NCI-H2107 treated with DMSO at 0.1 percent for 48 hours (cell line): ENCODE results near the gene IMPDH1.

Source experiments
- DNase-seq: peaks from one replicate; lab custom pipeline; 2025; ENCODE audit not compliant: unreplicated experiment; lab: John Stamatoyannopoulos, UW

IMPDH1 gene

GRCh38 chr7:128388145-128388485, 21.7 kb downstream of the IMPDH1 start:
- no peak for DNase-seq

- DNase-seq: peak; percentile 60
Observed at GRCh38 chr7:128387216-128388144, 22.3 kb downstream of the IMPDH1 start.

GRCh38 chr7:128385988-128386925, 23.5 kb downstream of the IMPDH1 start:
- DNase-seq: no peak

- no peak for DNase-seq
Observed at GRCh38 chr7:128384726-128385125, 25.1 kb downstream of the IMPDH1 start.

GRCh38 chr7:128383776-128384175, 26.0 kb downstream of the IMPDH1 start:
- no peak for DNase-seq

- DNase-seq: no peak
Observed at GRCh38 chr7:128381161-128381821, 28.5 kb downstream of the IMPDH1 start.

- no peak for DNase-seq
Observed at GRCh38 chr7:128380483-128381106, 29.2 kb downstream of the IMPDH1 start.

GRCh38 chr7:128379900-128380479, 29.8 kb downstream of the IMPDH1 start:
- DNase-seq: no peak

- no peak for DNase-seq
Observed at GRCh38 chr7:128378637-128379036, 31.1 kb downstream of the IMPDH1 start.

GRCh38 chr7:128376077-128376476, 33.7 kb downstream of the IMPDH1 start:
- no peak for DNase-seq

- DNase-seq: no peak
Observed at GRCh38 chr7:128374041-128374440, 35.7 kb downstream of the IMPDH1 start.

- no peak for DNase-seq
Observed at GRCh38 chr7:128373606-128374005, 36.2 kb downstream of the IMPDH1 start.

GRCh38 chr7:128370491-128370890, 39.3 kb downstream of the IMPDH1 start:
- no peak for DNase-seq

GRCh38 chr7:128366986-128367385, 42.8 kb downstream of the IMPDH1 start:
- DNase-seq: no peak

- DNase-seq: no peak
Observed at GRCh38 chr7:128366300-128366699, 43.5 kb downstream of the IMPDH1 start.

- DNase-seq: no peak
Observed at GRCh38 chr7:128365432-128365831, 44.4 kb downstream of the IMPDH1 start.

- DNase-seq: no peak
Observed at GRCh38 chr7:128364166-128364870, 45.5 kb downstream of the IMPDH1 start.

- no peak for DNase-seq
Observed at GRCh38 chr7:128363261-128363721, 46.5 kb downstream of the IMPDH1 start.

GRCh38 chr7:128362670-128363069, 47.1 kb downstream of the IMPDH1 start:
- DNase-seq: no peak
